Measurements from ENCODE around the gene BAG5.

DNA sequence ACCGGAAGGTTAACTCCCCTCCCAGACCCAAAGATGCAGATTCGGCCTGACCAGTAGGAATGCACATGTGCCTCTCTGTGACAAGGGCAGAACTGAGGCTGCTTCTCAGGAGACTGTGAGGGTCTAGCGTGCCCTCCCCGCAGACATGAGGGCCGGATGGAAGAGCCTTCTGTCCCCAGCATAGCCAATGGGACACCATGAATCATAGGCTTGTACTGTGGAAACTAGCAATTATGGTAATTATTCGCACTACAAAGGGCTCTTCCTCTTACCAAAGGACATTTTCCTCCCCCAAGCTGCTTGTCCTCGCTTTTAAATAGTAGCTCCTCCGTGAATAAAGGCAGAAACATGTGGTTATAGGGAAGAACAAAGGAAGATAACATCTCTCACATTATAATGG is 6.5 kb upstream of the BAG5 start:
- TF ChIP-seq, protein P1, sequence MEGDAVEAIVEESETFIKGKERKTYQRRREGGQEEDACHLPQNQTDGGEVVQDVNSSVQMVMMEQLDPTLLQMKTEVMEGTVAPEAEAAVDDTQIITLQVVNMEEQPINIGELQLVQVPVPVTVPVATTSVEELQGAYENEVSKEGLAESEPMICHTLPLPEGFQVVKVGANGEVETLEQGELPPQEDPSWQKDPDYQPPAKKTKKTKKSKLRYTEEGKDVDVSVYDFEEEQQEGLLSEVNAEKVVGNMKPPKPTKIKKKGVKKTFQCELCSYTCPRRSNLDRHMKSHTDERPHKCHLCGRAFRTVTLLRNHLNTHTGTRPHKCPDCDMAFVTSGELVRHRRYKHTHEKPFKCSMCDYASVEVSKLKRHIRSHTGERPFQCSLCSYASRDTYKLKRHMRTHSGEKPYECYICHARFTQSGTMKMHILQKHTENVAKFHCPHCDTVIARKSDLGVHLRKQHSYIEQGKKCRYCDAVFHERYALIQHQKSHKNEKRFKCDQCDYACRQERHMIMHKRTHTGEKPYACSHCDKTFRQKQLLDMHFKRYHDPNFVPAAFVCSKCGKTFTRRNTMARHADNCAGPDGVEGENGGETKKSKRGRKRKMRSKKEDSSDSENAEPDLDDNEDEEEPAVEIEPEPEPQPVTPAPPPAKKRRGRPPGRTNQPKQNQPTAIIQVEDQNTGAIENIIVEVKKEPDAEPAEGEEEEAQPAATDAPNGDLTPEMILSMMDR (conservative IDR thresholded peaks at IDR 0.05; ENCODE audit: low read length) = no peak
- TF ChIP-seq EZH2phosphoT487 (IDR thresholded peaks at IDR 0.05; ENCODE audit: borderline replicate concordance) = no peak

Measured in Loucy (cell line).